ENCODE data around the gene AIFM3.

DNA sequence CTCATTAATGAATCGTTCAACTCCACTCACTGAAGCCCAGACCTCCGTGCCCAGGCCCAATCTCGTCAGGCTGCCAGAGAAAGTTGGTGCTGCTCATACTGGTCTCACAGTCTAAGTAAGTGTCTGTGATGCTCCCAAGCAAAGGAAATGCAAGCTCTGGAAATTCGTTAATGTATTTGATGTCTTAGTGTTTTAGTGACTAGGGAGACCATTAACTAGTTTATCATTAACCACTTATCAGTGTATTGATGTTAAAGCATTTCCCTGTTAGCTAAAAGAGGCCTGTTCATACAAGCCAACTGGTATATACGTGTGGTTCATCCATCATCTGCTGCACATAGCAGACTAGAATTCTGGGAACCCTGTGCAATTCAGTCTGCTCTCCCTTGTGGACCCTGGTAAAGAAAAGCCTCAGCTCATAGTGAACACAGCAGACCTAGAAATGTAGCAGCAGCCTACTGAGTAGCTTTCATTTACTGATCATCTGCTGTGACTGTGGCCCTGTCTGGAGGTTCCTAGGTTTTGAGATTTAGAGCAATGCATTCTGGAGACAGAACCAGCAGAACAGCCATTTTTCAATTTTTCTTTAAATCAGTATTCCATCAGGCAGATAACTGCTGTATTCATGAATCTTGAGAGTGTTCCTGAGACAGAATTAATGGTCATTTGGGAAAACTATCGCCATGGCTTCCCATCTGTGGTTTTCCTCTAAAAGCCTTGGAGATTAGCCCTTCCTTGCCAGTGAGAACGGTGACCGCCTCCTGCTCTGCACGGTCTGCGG is 15.7 kb upstream of the AIFM3 start:
- TF ChIP-seq POLR2A (IDR thresholded peaks at IDR 0.05) (no peak), POLR2AphosphoS5 (IDR thresholded peaks at IDR 0.05) (no peak)
- TF ChIP-seq, protein P1, sequence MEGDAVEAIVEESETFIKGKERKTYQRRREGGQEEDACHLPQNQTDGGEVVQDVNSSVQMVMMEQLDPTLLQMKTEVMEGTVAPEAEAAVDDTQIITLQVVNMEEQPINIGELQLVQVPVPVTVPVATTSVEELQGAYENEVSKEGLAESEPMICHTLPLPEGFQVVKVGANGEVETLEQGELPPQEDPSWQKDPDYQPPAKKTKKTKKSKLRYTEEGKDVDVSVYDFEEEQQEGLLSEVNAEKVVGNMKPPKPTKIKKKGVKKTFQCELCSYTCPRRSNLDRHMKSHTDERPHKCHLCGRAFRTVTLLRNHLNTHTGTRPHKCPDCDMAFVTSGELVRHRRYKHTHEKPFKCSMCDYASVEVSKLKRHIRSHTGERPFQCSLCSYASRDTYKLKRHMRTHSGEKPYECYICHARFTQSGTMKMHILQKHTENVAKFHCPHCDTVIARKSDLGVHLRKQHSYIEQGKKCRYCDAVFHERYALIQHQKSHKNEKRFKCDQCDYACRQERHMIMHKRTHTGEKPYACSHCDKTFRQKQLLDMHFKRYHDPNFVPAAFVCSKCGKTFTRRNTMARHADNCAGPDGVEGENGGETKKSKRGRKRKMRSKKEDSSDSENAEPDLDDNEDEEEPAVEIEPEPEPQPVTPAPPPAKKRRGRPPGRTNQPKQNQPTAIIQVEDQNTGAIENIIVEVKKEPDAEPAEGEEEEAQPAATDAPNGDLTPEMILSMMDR (IDR thresholded peaks at IDR 0.05), result no peak
